Testis (tissue), 3 donors: Measurements from ENCODE around the gene CLNK. TPM values are rescaled to one million over a fixed set of nuclear protein-coding genes. Genes with fewer than 3 reads are reported as not detected.
"Not testable (repeated sequence)": the region's sequence is repeated elsewhere in the genome, so short reads cannot be mapped to it uniquely, and the experiment has no call there.

ENCODE experiments used
- DNase-seq: peaks from one replicate; pipeline ENCODE4 v3.0.0-alpha.2; 2019
- H3K27ac ChIP-seq, 2 donors: fragments of 200-600 bp; sonication (generic); one replicate each; pipeline ENCODE4 v1.5.1; 2019
- H3K27me3 ChIP-seq: fragments of 200-600 bp; sonication (generic); one replicate; pipeline ENCODE4 v1.5.1; 2019
- H3K36me3 ChIP-seq: fragments of 200-600 bp; sonication (generic); one replicate; pipeline ENCODE4 v1.5.1; 2017; ENCODE audit warnings: low read depth; ENCODE audit errors: missing control alignments
- H3K4me1 ChIP-seq: fragments of 200-600 bp; sonication (generic); one replicate; pipeline ENCODE4 v1.5.1; 2019
- H3K4me3 ChIP-seq, 2 donors: fragments of 200-600 bp; sonication (generic); one replicate each; pipeline ENCODE4 v1.5.1; 2017 to 2019
- H3K9me3 ChIP-seq: fragments of 200-600 bp; sonication (generic); one replicate; pipeline ENCODE4 v1.5.1; 2017
- POLR2A ChIP-seq: fragments of 450-650 bp; IDR thresholded peaks from one replicate; pipeline ENCODE4 v1.6.1; 2017; ENCODE audit warnings: antibody characterized with exemption, mild to moderate bottlenecking, moderate library complexity
- WGBS, 2 donors: methylation state at CpG; one replicate each; pipeline ENCODE4 v1.1.5; 2018; 5-methylcytosine and 5-hydroxymethylcytosine counted together
- intact Hi-C: fragments of 100-400 bp; cut with DNase I; formaldehyde crosslinking; loops from one replicate; pipeline ENCODE4 v1.15.1; 2023; ENCODE audit warnings: low total_unique reads
- polyA plus RNA-seq: library from polyadenylated mRNA; stranded (reverse); fragments of 350-450 nt; fragmentation: Illumina TruSeq; extraction: RNeasy Lipid Tissue Mini Kit (QIAGEN cat#74804); gene quantifications from one replicate; pipeline ENCODE4 v1.2.3, GENCODE V29; 2014; ENCODE audit warnings: low read depth, low replicate concordance; ENCODE audit not compliant: insufficient read depth
- total RNA-seq, 2 donors: library from RNA; depleted of rRNA; stranded (reverse); fragments of >200 nt; gene quantifications; one replicate each; pipeline ENCODE4 v1.2.3, GENCODE V29; 2016
- TF ChIP-seq, protein P1 (sequence below), 3 experiments: fragments of 450-650 bp in 2 of 3; fragments of 200-600 bp in 1 of 3; sonication (generic) in 1 of 3; IDR thresholded peaks; one replicate each; pipeline ENCODE4 v1.5.1; 2016 to 2019; ENCODE audit warnings: antibody characterized with exemption in 3 of 3, mild to moderate bottlenecking in 2 of 3, moderate library complexity in 1 of 3

The CLNK gene
- total and polyA plus RNA-seq, 3 donors from 2014 or later: 0.12 to 0.94 TPM; not detected in 1

DNA sequence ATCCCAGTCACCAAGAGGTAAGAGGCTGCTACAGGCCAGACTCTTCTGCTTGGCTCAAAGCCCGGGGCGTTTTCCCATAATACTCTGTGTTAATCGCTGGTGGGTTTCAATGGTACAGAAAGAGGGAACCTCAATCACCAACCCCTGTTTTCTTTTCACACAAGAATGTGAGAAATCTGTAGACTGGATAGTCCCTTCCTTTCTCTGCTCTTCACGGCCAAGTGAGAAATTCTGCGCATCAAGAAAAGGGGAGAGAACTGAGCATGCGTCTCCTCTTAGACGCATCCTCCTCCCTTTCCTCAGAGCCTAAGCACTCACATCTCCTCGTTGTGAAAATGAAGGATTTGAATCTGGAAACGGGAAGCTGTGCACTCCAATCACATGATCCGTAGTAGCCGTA lies 64.7 kb downstream of the CLNK start:
- Histone ChIP-seq H3K27me3 (no peaks in the 10 kb centered on the region), H3K4me1 (no peaks in the 10 kb centered on the region), H3K9me3 (no peaks in the 10 kb centered on the region), H3K4me3 (no peak overlapping the region), H3K36me3 (no peaks in the 10 kb centered on the region), H3K27ac (no peak overlapping the region)
- intact Hi-C loops: no loop called here
- no peak for DNase-seq
- TF ChIP-seq POLR2A: no peak
- TF ChIP-seq, protein P1, sequence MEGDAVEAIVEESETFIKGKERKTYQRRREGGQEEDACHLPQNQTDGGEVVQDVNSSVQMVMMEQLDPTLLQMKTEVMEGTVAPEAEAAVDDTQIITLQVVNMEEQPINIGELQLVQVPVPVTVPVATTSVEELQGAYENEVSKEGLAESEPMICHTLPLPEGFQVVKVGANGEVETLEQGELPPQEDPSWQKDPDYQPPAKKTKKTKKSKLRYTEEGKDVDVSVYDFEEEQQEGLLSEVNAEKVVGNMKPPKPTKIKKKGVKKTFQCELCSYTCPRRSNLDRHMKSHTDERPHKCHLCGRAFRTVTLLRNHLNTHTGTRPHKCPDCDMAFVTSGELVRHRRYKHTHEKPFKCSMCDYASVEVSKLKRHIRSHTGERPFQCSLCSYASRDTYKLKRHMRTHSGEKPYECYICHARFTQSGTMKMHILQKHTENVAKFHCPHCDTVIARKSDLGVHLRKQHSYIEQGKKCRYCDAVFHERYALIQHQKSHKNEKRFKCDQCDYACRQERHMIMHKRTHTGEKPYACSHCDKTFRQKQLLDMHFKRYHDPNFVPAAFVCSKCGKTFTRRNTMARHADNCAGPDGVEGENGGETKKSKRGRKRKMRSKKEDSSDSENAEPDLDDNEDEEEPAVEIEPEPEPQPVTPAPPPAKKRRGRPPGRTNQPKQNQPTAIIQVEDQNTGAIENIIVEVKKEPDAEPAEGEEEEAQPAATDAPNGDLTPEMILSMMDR (IDR thresholded peaks at IDR 0.05): no peak
- 71 to 80% methylated on average over 11 of the region's 11 CpGs for WGBS, 2 donors

DNA sequence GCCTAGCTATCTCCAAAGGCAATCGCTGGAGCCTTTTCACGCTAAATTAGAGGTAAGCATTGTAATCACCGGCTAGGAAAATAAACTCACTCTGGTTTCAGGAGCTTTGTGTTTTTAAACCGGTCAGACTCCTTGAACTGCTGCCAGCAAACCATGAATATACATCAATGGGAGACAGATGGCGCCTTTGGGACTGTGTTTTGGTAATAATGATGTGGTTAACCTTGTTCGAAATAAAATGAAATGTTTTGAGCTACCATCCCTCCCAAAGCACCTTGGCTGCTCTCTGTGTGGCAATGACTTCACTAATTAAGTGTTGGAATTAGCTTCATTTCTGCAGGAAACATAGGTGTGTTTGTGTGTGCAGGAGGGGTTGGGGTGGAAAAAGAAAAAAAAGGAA lies 65.3 kb downstream of the CLNK start:
- DNase-seq: no peak

DNA sequence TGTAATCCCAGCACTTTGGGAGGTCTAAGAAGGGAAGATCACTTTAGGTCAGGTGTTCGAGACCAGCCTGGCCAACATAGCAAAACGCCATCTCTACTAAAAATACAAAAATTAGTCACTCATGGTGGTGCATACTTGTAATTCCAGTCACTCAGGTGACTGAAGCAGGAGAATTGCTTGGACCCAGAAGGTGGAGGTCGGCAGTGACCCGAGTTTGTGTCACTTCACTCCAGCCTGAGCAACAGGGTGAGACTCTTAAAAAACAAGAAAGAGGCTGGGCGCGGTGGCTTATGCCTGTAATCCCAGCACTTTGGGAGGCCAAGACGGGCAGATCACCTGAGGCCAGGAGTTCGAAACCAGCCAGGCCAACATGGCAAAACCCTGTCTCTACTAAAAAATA lies 69.6 kb downstream of the CLNK start:
- WGBS, 2 donors: 94 to 96% methylated on average over 8 of the region's 8 CpGs
- H3K9me3 ChIP-seq, H3K27ac ChIP-seq: not testable (repeated sequence)

More for the DNA sequence above, 65.3 kb downstream of the CLNK start:
- Histone ChIP-seq H3K27ac (no peak overlapping the region), H3K4me3 (no peak overlapping the region), H3K27me3 (no peaks in the 10 kb centered on the region), H3K9me3 (no peaks in the 10 kb centered on the region), H3K36me3 (no peaks in the 10 kb centered on the region), H3K4me1 (no peaks in the 10 kb centered on the region)
- intact Hi-C loops: no loop called here
- TF ChIP-seq POLR2A: no peak
- TF ChIP-seq, protein P1 (IDR thresholded peaks at IDR 0.05): no peak
- 63 to 73% methylated on average over 6 of the region's 6 CpGs for WGBS, 2 donors

DNA sequence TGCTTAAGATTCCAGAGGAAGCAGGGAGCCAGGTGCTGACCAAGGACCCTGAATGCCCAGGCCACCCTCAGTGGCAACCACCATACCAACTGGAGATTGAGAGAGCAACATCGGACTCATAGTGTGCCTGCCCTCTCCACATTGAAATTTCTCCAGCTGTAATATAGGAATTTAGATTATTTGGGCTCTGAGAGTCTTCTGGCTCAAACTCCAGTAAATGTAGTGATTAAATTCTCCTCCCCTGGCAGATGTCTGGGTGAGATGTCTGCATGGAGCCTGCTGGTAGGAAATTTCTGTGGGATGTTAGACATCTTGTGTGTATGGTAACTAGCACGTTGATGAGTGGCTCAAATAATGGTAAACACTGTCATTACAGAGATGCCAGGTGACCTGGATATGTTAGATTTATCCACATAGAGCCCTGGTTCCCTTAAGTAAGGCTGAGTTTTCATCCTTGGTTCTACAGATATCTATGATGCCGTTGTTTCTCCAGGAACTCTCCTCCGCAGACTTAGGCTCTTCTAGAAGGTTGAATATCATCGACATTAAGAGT lies 70.6 kb downstream of the CLNK start:
- H3K27me3 ChIP-seq: no peaks in the 10 kb centered on the region
- H3K4me1 ChIP-seq: no peaks in the 10 kb centered on the region
- TF ChIP-seq POLR2A: no peak
- TF ChIP-seq, protein P1 (IDR thresholded peaks at IDR 0.05): no peak
- WGBS, 2 donors: 77% methylated on average over 5 of the region's 5 CpGs
- no peak overlapping the region for H3K4me3 ChIP-seq
- H3K9me3 ChIP-seq: no peaks in the 10 kb centered on the region
- DNase-seq: no peak
- H3K27ac ChIP-seq: no peak overlapping the region
- intact Hi-C loops: no loop called here
- H3K36me3 ChIP-seq: no peaks in the 10 kb centered on the region

More for the DNA sequence above, 69.6 kb downstream of the CLNK start:
- H3K27me3 ChIP-seq, DNase-seq, H3K36me3 ChIP-seq, H3K4me1 ChIP-seq, H3K4me3 ChIP-seq, intact Hi-C loops: not testable (repeated sequence)

DNA sequence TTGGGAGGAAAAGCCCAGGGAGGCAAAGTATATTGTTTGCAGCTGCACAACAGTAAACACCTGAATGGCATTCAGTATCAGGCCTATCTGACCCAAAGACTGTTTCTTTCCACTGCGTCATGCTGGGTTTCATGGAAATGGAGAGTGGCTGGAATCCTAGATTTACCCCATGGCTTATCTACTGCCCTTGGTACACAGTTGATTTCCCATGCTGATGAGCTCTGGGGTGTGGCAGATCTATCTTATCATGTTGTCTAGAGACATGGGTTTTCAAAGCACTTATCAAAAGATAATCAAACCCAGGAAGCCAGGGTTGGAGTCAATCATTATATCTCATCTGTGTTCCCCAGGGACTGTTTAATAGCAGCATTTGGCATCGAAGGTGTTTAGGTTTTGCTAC lies 72.1 kb downstream of the CLNK start:
- no peaks in the 10 kb centered on the region for H3K4me1 ChIP-seq
- TF ChIP-seq, protein P1 (IDR thresholded peaks at IDR 0.05): no peak
- TF ChIP-seq POLR2A: no peak
- WGBS, 2 donors: 95 to 100% methylated on average over 2 of the region's 2 CpGs
- H3K36me3 ChIP-seq: no peaks in the 10 kb centered on the region
- no peak overlapping the region for H3K27ac ChIP-seq
- no peak overlapping the region for H3K4me3 ChIP-seq
- intact Hi-C loops: no loop called here
- no peaks in the 10 kb centered on the region for H3K9me3 ChIP-seq
- H3K27me3 ChIP-seq: no peaks in the 10 kb centered on the region
- DNase-seq: no peak
